Thyroid gland (tissue), 4 donors: Measurements from ENCODE around the gene AKR1B15.

Source experiments
- CTCF ChIP-seq, 6 experiments: fragments of 200-600 bp in 3 of 6; fragments of 450-650 bp in 3 of 6; sonication (generic) in 3 of 6; IDR thresholded peaks; one replicate each; pipeline ENCODE4 v1.5.1; 2016 to 2019; ENCODE audit warnings: antibody characterized with exemption in 6 of 6, mild to moderate bottlenecking in 2 of 6, inconsistent platforms in 1 of 6, moderate library complexity in 1 of 6
- POLR2A ChIP-seq, 2 donors: fragments of 450-650 bp; IDR thresholded peaks; one replicate each; pipeline ENCODE4 v1.6.1; 2017; ENCODE audit warnings: antibody characterized with exemption in 2 of 2, mild to moderate bottlenecking in 2 of 2, moderate library complexity in 1 of 2

DNA sequence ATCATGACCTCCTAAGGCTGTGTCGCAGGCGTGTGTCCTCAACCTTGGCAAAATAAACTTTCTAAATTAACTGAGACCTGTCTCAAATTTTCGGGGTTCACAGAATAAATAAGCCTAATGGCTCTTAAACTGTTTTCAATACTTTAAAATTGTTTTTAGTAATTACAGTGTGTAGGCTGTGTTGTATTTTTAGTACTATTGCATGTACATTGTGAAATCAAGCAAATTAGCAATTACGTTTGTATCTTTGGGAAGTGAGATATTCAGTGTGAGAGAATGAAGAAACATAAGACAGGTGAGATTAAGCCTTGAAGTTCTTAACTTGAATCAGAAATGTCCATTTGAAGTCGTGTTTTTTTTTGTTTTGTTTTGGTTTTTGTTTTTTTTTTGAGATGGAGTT lies 26.3 kb upstream of the AKR1B15 start:
- TF ChIP-seq CTCF (IDR thresholded peaks at IDR 0.05) (no peak), POLR2A (IDR thresholded peaks at IDR 0.05) (no peak)
